ENCODE data around the gene NUAK1.

NUAK1 gene

GRCh38 chr12:106149096-106149784 is 10.5 kb upstream of the NUAK1 start:
- in situ Hi-C loops (cut with HindIII; ENCODE audit: low sequenced_read_pairs), result loop anchor here (25.0 kb wide), 1 partner anchor 737 kb away; no protein-coding TSS in a partner anchor

DNA sequence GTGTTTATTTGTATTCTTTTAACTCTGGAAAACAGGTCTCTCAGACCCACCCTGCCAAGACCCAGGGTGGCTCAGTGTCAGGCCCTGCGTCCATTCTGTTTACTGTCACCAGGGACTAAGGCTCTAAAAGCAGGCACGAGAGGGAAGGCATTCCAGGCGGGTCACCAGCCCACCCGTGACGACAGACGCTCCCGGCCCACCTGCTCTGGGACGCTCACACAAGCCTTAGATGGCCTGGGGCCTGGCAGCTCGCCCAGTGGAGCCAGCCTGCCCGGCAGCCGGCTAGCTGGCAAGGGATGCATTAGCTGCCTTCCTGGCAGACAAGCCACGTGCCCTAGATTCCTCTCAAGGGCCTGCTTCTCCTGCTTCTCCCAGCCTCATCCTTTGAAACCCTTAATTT is 9.2 kb upstream of the NUAK1 start:
- in situ Hi-C loops (cut with HindIII; ENCODE audit: low sequenced_read_pairs), result loop anchor here (25.0 kb wide), 1 partner anchor 736 kb away; no protein-coding TSS in a partner anchor

- in situ Hi-C loops (cut with HindIII; ENCODE audit: low sequenced_read_pairs), result loop anchor here (25.0 kb wide), 1 partner anchor 735 kb away; no protein-coding TSS in a partner anchor
Observed at GRCh38 chr12:106146987-106147386, 8.2 kb upstream of the NUAK1 start.

- in situ Hi-C loops (cut with HindIII; ENCODE audit: low sequenced_read_pairs), result loop anchor here (25.0 kb wide), 1 partner anchor 733 kb away; no protein-coding TSS in a partner anchor
Observed at GRCh38 chr12:106145539-106146447, 7.0 kb upstream of the NUAK1 start.

DNA sequence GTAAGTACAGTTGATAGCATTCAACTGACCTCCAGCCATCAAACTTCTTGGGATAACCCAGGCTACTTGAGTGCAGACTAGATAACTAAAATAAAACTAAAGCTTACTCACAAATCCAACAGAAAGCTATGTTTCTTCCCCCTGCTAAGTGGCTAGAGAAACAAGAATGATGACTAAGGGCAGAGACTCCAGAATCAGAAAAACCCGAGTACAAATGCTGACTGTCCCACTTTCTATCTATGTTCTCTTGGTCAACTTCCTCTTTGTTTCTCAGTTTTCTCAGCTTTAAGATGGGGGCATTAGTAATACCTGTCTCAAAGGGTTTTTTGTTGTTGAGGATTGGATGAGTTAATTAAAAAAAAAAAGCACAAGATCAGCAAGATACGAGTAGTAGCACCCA is 6.1 kb upstream of the NUAK1 start:
- in situ Hi-C loops (cut with HindIII; ENCODE audit: low sequenced_read_pairs), result loop anchor here (25.0 kb wide), 1 partner anchor 733 kb away; no protein-coding TSS in a partner anchor

DNA sequence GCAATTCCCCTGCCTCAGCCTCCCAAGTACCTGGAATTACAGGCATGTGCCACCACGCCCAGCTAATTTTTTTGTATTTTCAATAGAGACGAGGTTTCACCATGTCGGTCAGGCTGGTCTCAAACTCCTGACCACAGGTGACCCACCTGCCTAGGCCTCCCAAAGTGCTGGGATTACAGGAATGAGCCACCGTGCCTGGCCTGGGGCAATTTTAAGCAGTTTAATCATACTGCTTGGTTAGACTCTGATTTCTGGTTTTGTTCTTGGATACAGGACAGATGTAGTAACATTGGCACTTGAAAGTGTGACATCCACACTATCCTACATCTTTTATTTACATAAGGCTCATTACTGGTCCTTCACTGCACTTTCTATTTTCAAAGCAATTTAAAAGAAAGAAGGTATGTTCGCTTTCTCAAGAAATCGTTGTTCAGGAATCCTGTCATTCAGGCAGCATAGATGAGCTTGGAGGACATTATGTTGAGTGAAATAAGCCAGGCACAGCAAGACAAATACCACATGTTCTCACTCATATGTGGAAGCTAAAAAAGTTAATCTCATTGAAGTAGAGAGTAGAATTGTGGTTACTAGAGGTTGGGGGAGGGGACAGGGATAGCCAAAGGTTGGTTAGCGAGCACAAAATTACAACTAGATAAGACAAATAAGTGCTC is 4.0 kb upstream of the NUAK1 start:
- in situ Hi-C loops (cut with HindIII; ENCODE audit: low sequenced_read_pairs), result loop anchor here (25.0 kb wide), 1 partner anchor 730 kb away; no protein-coding TSS in a partner anchor

GRCh38 chr12:106141920-106142319 is 3.2 kb upstream of the NUAK1 start:
- in situ Hi-C loops (cut with HindIII; ENCODE audit: low sequenced_read_pairs), result loop anchor here (25.0 kb wide), 1 partner anchor 730 kb away; no protein-coding TSS in a partner anchor

DNA sequence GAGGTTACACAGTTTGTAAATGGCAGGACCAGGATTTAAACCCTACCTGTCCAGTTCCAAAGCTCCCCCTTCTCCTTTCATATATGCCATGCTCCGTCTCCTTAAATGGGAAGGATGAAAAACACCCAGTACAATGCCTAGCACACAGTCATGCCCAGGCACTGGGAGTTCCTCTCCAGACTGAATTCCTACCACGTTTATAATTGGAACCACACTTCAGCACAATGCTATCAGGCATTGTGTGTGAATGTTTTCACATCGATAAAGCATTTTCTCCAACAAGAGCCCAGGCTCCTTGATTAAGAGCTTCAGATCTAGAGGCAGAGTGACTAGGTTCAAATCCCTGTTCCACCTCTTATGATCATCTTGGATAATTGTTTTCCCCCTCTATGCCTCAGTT is 2.7 kb upstream of the NUAK1 start:
- in situ Hi-C loops (cut with HindIII; ENCODE audit: low sequenced_read_pairs), result loop anchor here (25.0 kb wide), 1 partner anchor 729 kb away; no protein-coding TSS in a partner anchor

- in situ Hi-C loops (cut with HindIII; ENCODE audit: low sequenced_read_pairs), result loop anchor here (25.0 kb wide), 1 partner anchor 729 kb away; no protein-coding TSS in a partner anchor
Observed at GRCh38 chr12:106141003-106141402, 2.2 kb upstream of the NUAK1 start.

- in situ Hi-C loops (cut with HindIII; ENCODE audit: low sequenced_read_pairs), result loop anchor here (25.0 kb wide), 1 partner anchor 728 kb away; no protein-coding TSS in a partner anchor
Observed at GRCh38 chr12:106140223-106140986, 1.7 kb upstream of the NUAK1 start.

DNA sequence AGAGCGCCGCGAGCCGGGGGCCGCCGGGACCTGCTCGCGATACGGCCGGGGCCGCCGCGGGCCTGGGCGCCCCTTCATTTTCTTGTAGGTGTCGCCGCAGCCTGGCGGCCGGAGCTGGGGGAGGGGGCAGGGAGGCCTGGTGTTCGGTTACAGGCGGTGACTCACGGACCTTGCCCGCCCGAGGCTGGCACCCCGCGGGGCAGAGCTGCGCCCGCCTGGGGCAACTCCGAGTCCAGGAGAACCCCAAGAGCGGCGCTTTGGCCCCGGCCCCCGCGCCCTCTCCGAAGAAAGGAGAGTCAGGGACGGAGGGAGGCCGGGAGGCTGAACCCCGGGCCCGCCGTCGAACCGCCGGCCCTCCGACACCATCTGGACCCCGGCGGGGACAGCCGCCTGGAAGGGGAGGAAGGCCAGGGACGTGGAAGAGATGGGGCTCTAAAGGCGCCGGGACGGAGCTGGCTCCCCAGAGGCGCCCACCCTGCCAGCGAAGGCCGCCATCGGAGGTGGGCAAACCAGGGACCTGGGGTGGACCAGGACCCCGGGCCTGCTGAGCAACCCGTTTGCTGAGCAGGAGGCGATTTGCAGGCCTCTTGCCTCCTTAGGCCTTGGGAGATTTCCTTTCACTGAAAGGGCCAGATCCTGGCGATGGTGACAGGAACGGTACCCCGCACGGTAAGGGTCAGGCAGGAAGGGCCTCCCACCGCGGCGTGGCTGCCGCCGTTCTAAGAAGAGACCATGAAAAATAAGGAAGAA is 843 bp upstream of the NUAK1 start:
- in situ Hi-C loops (cut with HindIII; ENCODE audit: low sequenced_read_pairs), result loop anchor here (25.0 kb wide), 1 partner anchor 727 kb away; no protein-coding TSS in a partner anchor

DNA sequence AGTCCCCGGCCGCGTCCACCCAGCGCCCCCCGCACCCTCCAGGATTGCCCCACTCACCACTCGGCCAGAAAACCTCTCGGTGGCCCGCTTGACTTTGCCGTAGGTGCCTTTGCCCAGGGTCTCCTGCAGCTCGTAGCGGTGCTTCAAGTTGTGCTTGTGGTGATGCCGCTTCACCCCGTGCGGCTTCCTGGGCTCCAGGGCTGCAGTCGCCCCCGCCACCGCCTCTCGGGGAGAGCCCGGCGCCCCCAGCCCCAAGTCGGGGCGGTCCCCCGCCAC is 459 bp downstream of the NUAK1 start:
- in situ Hi-C loops (cut with HindIII; ENCODE audit: low sequenced_read_pairs), result loop anchor here (25.0 kb wide), 1 partner anchor 726 kb away; no protein-coding TSS in a partner anchor

- in situ Hi-C loops (cut with HindIII; ENCODE audit: low sequenced_read_pairs), result loop anchor here (25.0 kb wide), 1 partner anchor 725 kb away; no protein-coding TSS in a partner anchor
Observed at GRCh38 chr12:106137530-106138356, 1.0 kb downstream of the NUAK1 start.

GRCh38 chr12:106136263-106136662 is 2.5 kb downstream of the NUAK1 start:
- in situ Hi-C loops (cut with HindIII; ENCODE audit: low sequenced_read_pairs), result loop anchor here (25.0 kb wide), 1 partner anchor 724 kb away; no protein-coding TSS in a partner anchor

DNA sequence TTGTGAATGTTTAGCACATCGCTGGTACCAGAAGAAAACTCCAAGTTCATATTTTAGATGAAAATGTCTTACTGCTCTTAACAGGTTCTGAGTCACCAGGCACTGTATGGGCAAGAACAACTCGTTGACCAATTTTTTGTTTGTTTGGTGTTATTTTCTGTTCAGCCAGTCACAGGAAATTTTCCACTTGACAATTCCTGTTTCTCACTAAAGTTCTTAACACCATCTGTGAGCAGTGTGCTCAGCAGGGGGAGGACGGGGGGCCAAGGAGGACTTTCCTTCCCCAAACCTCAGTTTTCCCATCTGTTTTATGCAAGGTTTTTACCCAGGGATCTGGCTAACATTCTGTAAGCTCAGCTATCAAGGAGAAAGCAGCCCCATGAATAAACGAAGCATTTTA is 3.0 kb downstream of the NUAK1 start:
- in situ Hi-C loops (cut with HindIII; ENCODE audit: low sequenced_read_pairs), result loop anchor here (25.0 kb wide), 1 partner anchor 723 kb away; no protein-coding TSS in a partner anchor

- in situ Hi-C loops (cut with HindIII; ENCODE audit: low sequenced_read_pairs), result loop anchor here (25.0 kb wide), 1 partner anchor 723 kb away; no protein-coding TSS in a partner anchor
Observed at GRCh38 chr12:106135075-106135474, 3.7 kb downstream of the NUAK1 start.

DNA sequence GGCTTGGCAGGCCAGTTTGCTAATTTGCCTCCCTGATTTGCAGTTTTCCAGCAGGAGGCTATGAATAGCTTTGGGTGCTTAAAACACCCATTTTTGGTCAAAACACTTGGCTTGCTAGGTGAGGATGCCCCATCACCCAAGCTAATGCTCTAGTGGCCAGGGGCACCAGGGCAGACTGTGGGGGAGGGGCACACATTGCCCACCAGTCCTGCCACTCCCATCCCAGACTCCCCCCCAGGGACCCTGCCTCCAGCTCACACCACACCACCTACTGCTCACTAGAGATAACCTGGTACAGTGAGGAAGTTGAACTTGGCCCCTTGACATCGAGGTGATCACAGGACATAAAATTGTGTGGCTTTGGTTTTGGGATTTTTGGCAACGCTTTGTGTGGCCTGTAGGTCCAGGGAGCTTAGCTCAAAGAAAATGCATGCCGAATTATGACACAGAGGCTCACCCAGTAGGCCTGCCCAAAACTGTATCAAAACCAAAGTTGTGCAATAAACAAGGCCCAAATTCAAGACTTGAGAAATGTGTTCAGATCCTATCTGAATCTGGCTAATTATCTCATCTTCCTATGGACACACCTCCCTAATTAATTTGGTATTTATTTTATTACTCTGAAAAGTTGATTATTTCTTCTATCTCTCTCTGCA is 4.3 kb downstream of the NUAK1 start:
- in situ Hi-C loops (cut with HindIII; ENCODE audit: low sequenced_read_pairs), result loop anchor here (5.0 to 25.0 kb wide), 2 partner anchors 103 to 722 kb away; no protein-coding TSS in a partner anchor

Data from endothelial cell of hepatic sinusoid (primary cell).